B cell (primary cell): ENCODE data around the gene DNMBP.

Experiments
- EZH2 ChIP-seq: IDR thresholded peaks from 2 replicates; pipeline ENCODE4 v1.6.1; 2012; ENCODE audit warnings: borderline replicate concordance, low read depth, mild to moderate bottlenecking, moderate library complexity, low read length; ENCODE audit not compliant: insufficient read depth, poor library complexity, severe bottlenecking
- TF ChIP-seq, protein P1 (sequence below): fragments of 200-600 bp; IDR thresholded peaks from one replicate; pipeline ENCODE4 v1.8.0; 2022; ENCODE audit warnings: antibody characterized with exemption, mild to moderate bottlenecking

- TF ChIP-seq, protein P1, sequence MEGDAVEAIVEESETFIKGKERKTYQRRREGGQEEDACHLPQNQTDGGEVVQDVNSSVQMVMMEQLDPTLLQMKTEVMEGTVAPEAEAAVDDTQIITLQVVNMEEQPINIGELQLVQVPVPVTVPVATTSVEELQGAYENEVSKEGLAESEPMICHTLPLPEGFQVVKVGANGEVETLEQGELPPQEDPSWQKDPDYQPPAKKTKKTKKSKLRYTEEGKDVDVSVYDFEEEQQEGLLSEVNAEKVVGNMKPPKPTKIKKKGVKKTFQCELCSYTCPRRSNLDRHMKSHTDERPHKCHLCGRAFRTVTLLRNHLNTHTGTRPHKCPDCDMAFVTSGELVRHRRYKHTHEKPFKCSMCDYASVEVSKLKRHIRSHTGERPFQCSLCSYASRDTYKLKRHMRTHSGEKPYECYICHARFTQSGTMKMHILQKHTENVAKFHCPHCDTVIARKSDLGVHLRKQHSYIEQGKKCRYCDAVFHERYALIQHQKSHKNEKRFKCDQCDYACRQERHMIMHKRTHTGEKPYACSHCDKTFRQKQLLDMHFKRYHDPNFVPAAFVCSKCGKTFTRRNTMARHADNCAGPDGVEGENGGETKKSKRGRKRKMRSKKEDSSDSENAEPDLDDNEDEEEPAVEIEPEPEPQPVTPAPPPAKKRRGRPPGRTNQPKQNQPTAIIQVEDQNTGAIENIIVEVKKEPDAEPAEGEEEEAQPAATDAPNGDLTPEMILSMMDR, result no peak
- TF ChIP-seq EZH2, result no peak
Observed at GRCh38 chr10:99853655-99854054, 156.1 kb downstream of the DNMBP start.
